ENCODE results near the gene NAP1L1. TPM values are rescaled to one million over a fixed set of nuclear protein-coding genes. Genes with fewer than 3 reads are reported as not detected.
A peak's percentile ranks its signal among the peaks of the same experiment; 100 is the strongest.

The NAP1L1 gene
- total RNA-seq, 2 experiments from 2014 or later: 348 to 904 TPM

DNA sequence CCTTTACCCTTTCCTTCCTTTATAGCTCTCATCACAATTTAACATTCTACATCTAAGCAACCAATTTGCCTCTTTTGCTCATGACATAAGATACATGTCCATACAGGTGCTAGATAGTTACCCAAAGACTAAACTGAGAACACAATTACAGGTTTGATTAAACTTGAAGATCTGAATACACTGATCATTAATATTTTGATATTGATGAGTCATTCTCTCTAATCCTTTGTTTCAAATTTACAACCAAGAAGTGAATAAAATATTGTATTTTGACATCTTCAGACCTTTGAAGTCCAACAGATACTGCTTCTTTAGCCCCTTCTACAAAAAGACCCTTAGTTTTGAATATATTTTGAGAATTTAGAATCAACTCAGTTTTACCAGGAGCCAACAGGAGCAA lies 2.6 kb downstream of the NAP1L1 start:
- Histone ChIP-seq H4K20me1 (ENCODE audit: insufficient read depth, low read length) (peaks cover 62% of the 10 kb centered on the region), H3K9me2 (ENCODE audit: insufficient read depth, low read length) (no peaks in the 10 kb centered on the region), H2AFZ (ENCODE audit: low read length) (no peak overlapping the region), H3K4me3 (ENCODE audit: low read depth, low read length, poor library complexity, severe bottlenecking) (peak overlapping the region; percentile 90), H3K4me1 (ENCODE audit: insufficient read depth, low read length, poor library complexity, severe bottlenecking) (peaks cover 65% of the 10 kb centered on the region), H3K36me3 (ENCODE audit: insufficient read depth, low read length) (peaks cover 72% of the 10 kb centered on the region), H3K9me3 (ENCODE audit: low read length) (no peaks in the 10 kb centered on the region), H3K79me2 (ENCODE audit: insufficient read depth, low read depth, low read length) (peaks cover 75% of the 10 kb centered on the region), H3K4me2 (ENCODE audit: low read length) (peak overlapping the region; percentile 92), H3K27ac (ENCODE audit: low read depth, low read length, poor library complexity, severe bottlenecking) (peak overlapping the region; percentile 88)
- POLR2A ChIA-PET: interaction anchor here (0.7 to 2.6 kb wide), 5 partner anchors 9 to 619 kb away, joined by 3 to 24 read pairs (median 3); no protein-coding TSS in a partner anchor
- CTCF ChIA-PET (ENCODE audit: unreplicated experiment): interaction anchor here (0.6 kb wide), 1 partner anchor 162 kb away, joined by 3 read pairs; no protein-coding TSS in a partner anchor
- BruUV-seq (replicated peaks): no TSS peak
- DNase-seq (ENCODE audit: low spot score): no peak
- intact Hi-C loops (cut with micrococcal nuclease; ENCODE audit: unreplicated experiment): loop anchor here (10.0 kb wide), 1 partner anchor 373 kb away; no protein-coding TSS in a partner anchor
- TF ChIP-seq EZH2phosphoT487 (IDR thresholded peaks at IDR 0.05; ENCODE audit: borderline replicate concordance, low read depth, low read length) (no peak), CTCF (conservative IDR thresholded peaks at IDR 0.05; ENCODE audit: low read length) (no peak)

DNA sequence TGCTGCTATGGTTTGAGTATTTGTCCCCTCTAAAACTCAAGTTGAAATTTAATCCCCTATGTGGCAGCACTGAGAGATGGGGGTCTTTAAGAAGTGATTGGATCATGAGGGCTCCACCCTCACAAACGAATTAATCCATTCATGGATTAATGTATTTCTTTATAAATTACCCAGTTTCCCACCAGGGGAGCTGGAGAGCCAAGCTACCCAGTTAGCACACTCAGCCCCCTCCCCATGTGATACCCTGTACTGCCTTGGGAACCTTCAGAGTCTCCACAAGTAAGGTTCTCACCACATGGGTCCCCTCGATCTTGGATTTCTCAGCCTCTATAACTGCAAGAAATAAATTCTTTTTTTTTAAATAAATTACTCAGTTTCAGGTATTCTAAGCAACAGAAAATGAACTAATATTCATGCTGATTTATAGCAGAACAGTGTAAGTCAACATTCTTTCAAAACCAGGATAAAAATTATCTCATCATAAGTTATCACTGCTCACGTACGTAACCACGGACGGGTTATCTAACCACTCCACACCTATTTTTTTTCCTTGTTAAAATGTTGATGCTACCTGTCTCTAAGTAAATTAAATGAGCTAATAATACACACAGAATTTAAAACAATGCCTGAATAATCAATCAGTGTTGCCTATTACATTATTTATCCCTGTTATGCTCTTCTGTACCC lies 3.6 kb downstream of the NAP1L1 start:
- Histone ChIP-seq H3K9me3 (ENCODE audit: low read length) (no peaks in the 10 kb centered on the region), H3K4me3 (ENCODE audit: low read depth, low read length, poor library complexity, severe bottlenecking) (peak overlapping the region; percentile 90), H3K79me2 (ENCODE audit: insufficient read depth, low read depth, low read length) (peaks cover 85% of the 10 kb centered on the region), H3K36me3 (ENCODE audit: insufficient read depth, low read length) (peaks cover 81% of the 10 kb centered on the region), H3K27ac (ENCODE audit: low read depth, low read length, poor library complexity, severe bottlenecking) (peak overlapping the region; percentile 88), H2AFZ (ENCODE audit: low read length) (no peak overlapping the region), H3K4me1 (ENCODE audit: insufficient read depth, low read length, poor library complexity, severe bottlenecking) (peaks cover 66% of the 10 kb centered on the region), H3K9me2 (ENCODE audit: insufficient read depth, low read length) (no peaks in the 10 kb centered on the region), H3K4me2 (ENCODE audit: low read length) (peak overlapping the region; percentile 92), H4K20me1 (ENCODE audit: insufficient read depth, low read length) (peaks cover 70% of the 10 kb centered on the region)
- CTCF ChIA-PET (ENCODE audit: unreplicated experiment): no interaction called here
- BruUV-seq (replicated peaks): no TSS peak
- intact Hi-C loops (cut with micrococcal nuclease; ENCODE audit: unreplicated experiment): loop anchor here (10.0 kb wide), 1 partner anchor 374 kb away; no protein-coding TSS in a partner anchor
- POLR2A ChIA-PET: interaction anchor here (2.6 kb wide), 1 partner anchor 12 kb away, joined by 16 read pairs; no protein-coding TSS in a partner anchor
- DNase-seq (ENCODE audit: low spot score): peak; percentile 51
- TF ChIP-seq EZH2phosphoT487 (IDR thresholded peaks at IDR 0.05; ENCODE audit: borderline replicate concordance, low read depth, low read length) (no peak), CTCF (conservative IDR thresholded peaks at IDR 0.05; ENCODE audit: low read length) (peak; percentile 69)

Data from OCI-LY7 (cell line).